NCI-H446 treated with DMSO at 0.1 percent for 48 hours (cell line): ENCODE results near the gene TUBB6.

Experiments used
- DNase-seq: peaks from one replicate; lab custom pipeline; 2025; lab: John Stamatoyannopoulos, UW

TUBB6 gene

GRCh38 chr18:12338382-12338781 lies 30.3 kb downstream of the TUBB6 start:
- no peak for DNase-seq

DNA sequence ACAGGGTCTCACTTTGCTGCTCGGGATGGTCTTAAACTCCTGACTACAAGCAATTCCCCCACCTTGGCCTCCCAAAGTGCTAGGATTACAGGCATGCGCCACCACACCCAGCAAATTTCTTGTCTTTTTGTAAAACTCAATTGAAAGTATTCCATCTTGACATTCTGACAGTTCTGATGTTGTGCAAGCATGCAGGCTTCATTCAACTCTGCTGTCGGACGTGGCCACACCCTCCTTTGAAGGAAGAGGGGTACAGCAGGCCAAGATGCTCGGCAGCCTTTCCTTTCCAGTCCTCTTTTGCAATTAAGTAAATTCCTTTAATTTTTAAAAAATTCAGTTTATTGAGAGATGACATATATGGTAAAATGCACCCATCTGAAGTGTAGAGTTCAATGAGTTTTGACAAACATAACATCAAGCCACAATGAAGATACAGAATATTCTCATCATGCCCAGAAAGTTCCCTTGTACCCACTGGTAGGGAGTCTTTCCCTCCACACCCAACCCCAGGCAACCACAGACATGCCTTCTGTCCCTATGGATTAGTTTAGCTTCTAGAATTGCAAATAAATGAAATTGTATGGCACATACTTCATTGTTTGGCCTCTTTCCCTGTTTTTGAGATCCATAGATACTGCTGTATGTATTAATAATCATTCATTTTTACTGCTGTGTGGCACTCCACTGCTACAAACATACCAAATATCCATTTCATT lies 33.1 kb downstream of the TUBB6 start:
- DNase-seq = no peak

DNA sequence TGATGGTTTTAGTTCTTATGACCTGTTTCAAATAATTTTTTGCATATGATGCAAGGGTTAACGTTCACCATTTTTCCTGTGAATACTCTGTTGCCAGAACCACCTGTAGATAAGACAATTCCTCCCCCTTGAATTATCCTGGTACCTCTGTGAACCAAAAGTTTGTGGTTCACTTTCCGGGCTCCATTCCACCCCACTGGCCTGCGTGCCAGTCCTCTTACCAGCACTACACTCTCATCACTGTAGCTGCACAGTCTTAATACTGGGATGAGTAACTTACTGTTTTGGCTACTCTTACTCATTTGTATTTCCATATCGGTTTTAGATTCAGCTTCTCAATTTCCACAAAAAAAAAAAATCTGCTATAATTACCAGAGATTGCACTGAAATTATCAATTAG lies 34.6 kb downstream of the TUBB6 start:
- DNase-seq = no peak

DNA sequence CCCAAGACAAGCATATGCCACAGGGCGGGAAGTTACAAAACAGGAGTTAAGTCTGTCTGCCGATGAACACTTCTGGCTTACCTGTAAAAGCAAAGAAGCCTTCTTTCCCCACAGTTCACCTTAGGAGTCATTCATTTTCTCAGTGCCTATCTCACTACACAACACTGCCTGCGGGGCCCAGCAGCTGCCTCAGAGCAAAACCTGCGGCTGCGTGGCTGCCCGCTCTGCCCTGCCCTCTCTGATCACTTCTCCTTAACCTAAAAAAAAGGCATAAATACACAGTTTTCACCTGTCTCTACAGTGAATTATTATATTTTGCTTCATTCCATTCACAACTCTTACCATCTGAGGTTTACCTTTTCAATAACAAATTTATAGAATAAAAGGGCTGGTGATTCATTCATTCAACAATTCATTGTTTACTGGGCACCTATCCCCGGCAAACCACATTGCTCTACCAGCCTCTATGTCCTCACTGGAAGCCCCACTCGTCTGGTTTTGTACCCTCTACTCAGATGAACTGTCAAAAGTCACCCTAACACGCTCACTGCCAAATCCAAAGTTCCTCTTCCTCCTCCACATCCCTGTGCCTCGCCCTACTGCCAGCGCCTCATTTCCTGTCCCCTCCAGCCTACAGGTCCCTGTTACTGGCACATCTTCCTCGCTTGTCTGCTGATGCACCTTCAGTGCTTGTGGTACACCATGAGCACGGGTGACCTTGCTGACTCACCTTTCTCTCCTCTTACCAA lies 37.6 kb downstream of the TUBB6 start:
- DNase-seq = no peak

GRCh38 chr18:12346240-12346565 lies 38.2 kb downstream of the TUBB6 start:
- DNase-seq = no peak

DNA sequence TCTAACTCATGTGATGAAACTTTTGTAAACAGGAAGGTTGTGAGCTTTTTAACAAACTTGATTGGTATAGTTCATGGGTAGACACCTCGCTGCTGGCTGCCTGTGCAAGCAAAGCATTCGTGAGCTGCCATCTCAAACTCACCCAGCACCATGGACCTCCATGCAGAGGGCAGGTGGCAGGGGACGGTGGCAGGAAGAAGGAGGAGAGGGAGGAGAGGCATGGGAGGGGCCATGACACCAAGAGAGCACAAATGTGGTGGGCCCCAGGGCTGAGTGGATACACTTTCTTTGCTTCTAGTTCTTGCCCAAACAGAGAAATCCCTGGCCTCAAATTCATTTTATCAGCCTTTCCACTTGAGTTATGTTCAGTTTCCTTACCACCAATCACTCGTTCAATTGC lies 39.9 kb downstream of the TUBB6 start:
- no peak for DNase-seq

- no peak for DNase-seq
Observed at GRCh38 chr18:12352188-12352587, 44.1 kb downstream of the TUBB6 start.

DNA sequence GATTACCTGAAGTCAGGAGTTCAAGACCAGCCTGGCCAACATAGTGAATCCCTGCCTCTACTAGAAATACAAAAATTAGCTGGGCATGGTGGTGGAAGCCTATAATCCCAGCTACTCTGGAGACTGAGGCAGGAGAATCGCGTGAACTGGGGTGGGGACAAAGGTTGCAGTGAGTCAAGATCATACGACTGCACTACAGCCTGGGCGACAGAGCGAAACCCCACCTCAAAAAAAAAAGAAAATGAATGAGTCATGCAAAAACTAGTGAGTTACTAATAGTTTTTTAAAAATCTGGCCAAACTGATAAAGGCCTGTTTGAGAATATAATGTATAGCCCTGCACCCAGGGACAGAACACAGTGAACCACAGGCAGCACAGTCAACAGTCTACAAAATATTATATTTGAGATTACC lies 51.5 kb downstream of the TUBB6 start:
- no peak for DNase-seq

DNA sequence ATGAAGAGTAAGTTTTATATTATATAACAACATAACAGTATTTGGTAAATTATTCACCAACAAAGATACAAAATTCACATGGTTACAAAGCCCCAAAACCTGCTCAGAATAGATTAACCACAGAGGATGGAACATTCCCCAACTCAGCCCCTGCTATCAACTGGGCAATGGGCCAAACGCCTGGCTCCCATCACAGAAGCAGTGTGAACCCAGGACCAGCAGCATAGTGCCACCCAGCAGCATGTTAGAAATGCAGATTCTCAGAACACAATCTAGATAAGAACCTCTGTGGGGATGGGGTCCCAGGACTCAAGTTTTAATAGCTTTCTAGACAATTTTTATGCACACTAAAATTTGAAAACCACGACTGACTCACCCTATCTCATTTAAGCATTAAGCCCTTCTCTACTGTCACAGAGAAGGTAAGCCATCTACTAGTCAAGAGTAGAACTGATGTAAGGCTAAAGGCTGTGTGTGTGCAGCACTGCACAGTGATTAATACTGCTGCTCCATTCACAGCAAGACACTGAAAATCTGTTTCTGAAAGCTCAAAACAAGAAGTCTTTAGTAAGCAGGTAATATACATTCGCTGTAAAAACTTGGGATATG lies 53.8 kb downstream of the TUBB6 start:
- DNase-seq = no peak

DNA sequence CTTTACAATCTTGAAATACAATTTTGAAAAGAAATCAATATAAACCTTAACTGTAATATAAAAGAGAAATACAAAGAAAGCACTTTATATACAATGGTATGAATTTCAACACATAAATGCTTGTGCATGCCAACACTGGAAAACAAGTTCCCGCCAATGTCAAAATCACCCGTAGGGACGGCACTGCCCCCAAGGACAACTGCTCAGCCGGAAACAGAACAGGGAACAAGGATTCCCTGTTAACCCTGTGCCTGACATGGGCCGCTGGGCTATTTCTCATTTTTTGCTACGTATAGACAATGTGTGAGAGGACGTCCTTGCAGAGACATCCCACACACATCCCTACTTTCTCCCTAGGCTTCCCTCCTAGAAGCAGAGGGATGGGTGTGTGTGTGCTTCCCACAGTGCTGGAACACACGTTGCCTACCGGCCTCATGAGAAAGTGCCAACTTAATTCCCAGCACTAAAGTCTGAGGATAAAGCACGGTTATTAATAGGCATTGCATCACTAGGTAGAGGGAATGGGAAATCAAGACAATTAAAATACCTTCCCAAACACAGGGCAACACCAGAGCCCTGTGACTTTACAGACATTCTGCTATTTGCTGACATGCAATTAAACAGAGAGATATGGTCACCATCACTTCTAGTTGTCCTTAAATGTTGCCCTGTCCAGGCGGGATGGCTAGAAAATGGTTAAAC lies 54.6 kb downstream of the TUBB6 start:
- DNase-seq = no peak

GRCh38 chr18:12366379-12366778 lies 58.3 kb downstream of the TUBB6 start:
- no peak for DNase-seq

GRCh38 chr18:12366784-12367183 lies 58.7 kb downstream of the TUBB6 start:
- DNase-seq = no peak

DNA sequence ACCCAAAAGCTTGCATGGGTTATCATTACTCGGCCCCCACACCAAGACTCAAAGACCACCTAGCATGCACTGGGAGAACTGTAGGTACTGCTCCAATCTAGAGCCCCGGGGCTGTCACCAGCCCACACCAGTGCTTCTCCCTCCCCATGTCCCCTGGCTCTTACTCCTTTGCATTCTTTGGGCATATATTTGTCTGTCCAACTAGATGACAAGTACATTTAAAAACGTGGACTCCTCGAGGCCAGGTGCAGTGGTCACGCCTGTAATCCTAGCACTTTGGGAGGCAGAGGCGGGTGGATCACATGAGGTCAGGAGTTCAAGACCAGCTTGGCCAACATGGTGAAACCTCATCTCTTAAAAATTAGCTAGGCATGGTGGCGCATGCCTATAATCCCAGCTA lies 61.2 kb downstream of the TUBB6 start:
- DNase-seq = no peak

GRCh38 chr18:12371590-12371989 lies 63.5 kb downstream of the TUBB6 start:
- DNase-seq = no peak

DNA sequence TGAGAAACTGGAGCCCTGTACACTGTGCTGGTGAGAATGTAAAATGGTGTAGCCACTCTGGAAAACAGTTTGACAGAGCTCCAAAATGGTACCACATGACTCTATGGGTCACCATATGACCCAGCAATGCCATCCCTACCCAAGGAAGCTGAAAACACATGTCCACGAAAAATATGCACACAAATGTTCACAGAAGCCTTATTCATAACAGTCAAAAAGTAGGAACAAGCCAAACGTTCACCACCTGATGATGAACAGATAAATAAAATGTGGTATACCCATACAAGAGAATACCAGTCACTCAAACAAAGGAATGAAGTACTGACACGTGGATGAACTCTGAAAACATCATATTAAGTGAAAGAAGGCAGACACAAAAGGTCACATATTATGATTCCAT lies 64.4 kb downstream of the TUBB6 start:
- no peak for DNase-seq

DNA sequence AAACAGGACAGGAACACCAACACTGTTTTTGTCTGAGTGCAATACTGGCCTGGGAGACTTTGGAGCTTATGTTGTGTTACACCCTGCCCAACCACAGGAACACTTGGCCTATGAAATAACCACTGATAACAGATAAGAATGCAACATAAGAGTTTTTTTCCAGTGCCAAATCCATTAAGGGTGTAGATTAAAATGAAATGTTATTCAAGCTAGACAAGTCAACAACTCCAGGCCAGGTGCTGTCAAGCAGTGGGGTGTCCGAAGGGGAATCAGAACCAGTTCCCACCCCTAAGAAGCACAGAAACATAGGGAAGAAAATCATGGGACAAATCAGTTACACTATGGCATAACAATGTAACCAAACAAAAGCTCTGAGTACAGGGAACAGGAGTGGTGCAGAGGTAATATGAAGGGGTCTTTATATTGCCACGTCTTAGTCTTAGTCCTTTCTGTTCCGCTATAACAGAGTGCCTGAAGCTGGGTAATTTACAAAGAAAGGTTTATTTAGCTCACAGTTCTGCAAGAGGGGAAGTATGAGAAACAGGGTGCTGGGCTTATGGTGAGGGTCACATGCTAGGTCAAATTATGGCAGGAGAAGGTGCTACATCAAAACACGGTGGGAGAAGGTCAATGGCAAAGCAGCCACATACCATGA lies 65.2 kb downstream of the TUBB6 start:
- no peak for DNase-seq

GRCh38 chr18:12373771-12374116 lies 65.7 kb downstream of the TUBB6 start:
- no peak for DNase-seq

GRCh38 chr18:12374401-12374800 lies 66.4 kb downstream of the TUBB6 start:
- DNase-seq = no peak
